Panc1 (cell line): Measurements from ENCODE around the gene GPAM.

Experiments
- REST ChIP-seq, 2 experiments: IDR thresholded peaks; 2 replicates each; pipeline ENCODE4 v1.6.1; 2011 to 2012; ENCODE audit warnings: low read depth in 2 of 2, control low read depth in 1 of 2, low read length in 1 of 2, mild to moderate bottlenecking in 1 of 2, moderate library complexity in 1 of 2; ENCODE audit not compliant: insufficient read depth in 1 of 2
- SIN3A ChIP-seq: IDR thresholded peaks from 2 replicates; pipeline ENCODE4 v1.6.1; 2012; ENCODE audit warnings: low read depth, mild to moderate bottlenecking, low read length, moderate library complexity, borderline replicate concordance; ENCODE audit not compliant: insufficient read depth

GRCh38 chr10:112132435-112132834, 51.1 kb downstream of the GPAM start:
- TF ChIP-seq REST (IDR thresholded peaks at IDR 0.05; ENCODE audit: insufficient read depth in 1 of 2, low read depth in 2 of 2, low read length in 1 of 2) = no peak
- TF ChIP-seq SIN3A = no peak
